Fibroblast of pulmonary artery (primary cell): Measurements from ENCODE around the gene DGKB.

ENCODE experiments used
- DNase-seq: peaks from one replicate; pipeline ENCODE4 v3.0.0-alpha.2; 2010; ENCODE audit warnings: low read depth
- H3K4me3 ChIP-seq: replicated peaks from 2 replicates; pipeline ENCODE4 v1.5.1; 2011; ENCODE audit warnings: low read depth, mild to moderate bottlenecking, control low read depth, low read length, moderate library complexity
- CTCF ChIP-seq: IDR thresholded peaks from 2 replicates; pipeline ENCODE4 v1.5.1; 2011; ENCODE audit warnings: mild to moderate bottlenecking, control low read depth, low read length, inconsistent platforms; ENCODE audit errors: missing control alignments

The DGKB gene

GRCh38 chr7:14787551-14787950 is 115.0 kb downstream of the DGKB start:
- no peak for TF ChIP-seq CTCF
- DNase-seq, result no peak
- H3K4me3 ChIP-seq, result no peak overlapping the region

- no peak overlapping the region for H3K4me3 ChIP-seq
- no peak for TF ChIP-seq CTCF
- DNase-seq, result no peak
Measured at GRCh38 chr7:14786314-14786895, 116.1 kb downstream of the DGKB start.

GRCh38 chr7:14777806-14778205 is 124.7 kb downstream of the DGKB start:
- DNase-seq, result no peak
- no peak for TF ChIP-seq CTCF
- no peak overlapping the region for H3K4me3 ChIP-seq

- no peak for DNase-seq
- H3K4me3 ChIP-seq, result no peak overlapping the region
- no peak for TF ChIP-seq CTCF
Measured at GRCh38 chr7:14776266-14776665, 126.3 kb downstream of the DGKB start.

- H3K4me3 ChIP-seq, result no peak overlapping the region
- no peak for DNase-seq
- no peak for TF ChIP-seq CTCF
Measured at GRCh38 chr7:14773729-14774271, 128.8 kb downstream of the DGKB start.

GRCh38 chr7:14770614-14771013 is 131.9 kb downstream of the DGKB start:
- no peak for DNase-seq
- TF ChIP-seq CTCF, result no peak
- H3K4me3 ChIP-seq, result no peak overlapping the region

- no peak overlapping the region for H3K4me3 ChIP-seq
- no peak for TF ChIP-seq CTCF
- no peak for DNase-seq
Measured at GRCh38 chr7:14769261-14769660, 133.3 kb downstream of the DGKB start.
